B cell (primary cell): Measurements from ENCODE around the gene KLF7. TPM values are rescaled to one million over a fixed set of nuclear protein-coding genes. Genes with fewer than 3 reads are reported as not detected.

Experiments used
- ATAC-seq: fragments of 200-7000 bp; cut with Tn5 transposase; one replicate; pipeline ENCODE4 v1.10.0; 2021; ENCODE audit warnings: low read depth, mild to moderate bottlenecking, moderate number of reproducible peaks, moderate library complexity
- CTCF ChIA-PET: fragments of 350-600 bp; sonication (Branson Sonifier 250); formaldehyde crosslinking; loops from one replicate; lab custom pipeline; 2021; ENCODE audit warnings: antibody characterized with exemption, inconsistent platforms; lab: Charles Lee
- POLR2A ChIA-PET: fragments of 350-600 bp; sonication (Branson Sonifier 250); formaldehyde crosslinking; loops from one replicate; lab custom pipeline; 2021; ENCODE audit warnings: antibody characterized with exemption; lab: Charles Lee
- DNase-seq: peaks from one replicate; pipeline ENCODE4 v3.0.0; 2013
- H2AFZ ChIP-seq: 2 replicates; pipeline ENCODE4 v1.6.1; 2012; ENCODE audit warnings: mild to moderate bottlenecking, low read depth, low read length; ENCODE audit not compliant: insufficient read depth, poor library complexity, severe bottlenecking
- H3K27ac ChIP-seq, 2 donors: 1 replicate in 1 of 2; 2 replicates in 1 of 2; pipeline ENCODE4 v1.5.1; 2012 to 2013; ENCODE audit warnings: low read length in 2 of 2, mild to moderate bottlenecking in 2 of 2, moderate library complexity in 1 of 2
- H3K27me3 ChIP-seq, 4 experiments: fragments of 200-600 bp in 1 of 4; sonication (generic) in 1 of 4; replicated peaks in 1 of 4; 1 replicate in 2 of 4; 2 replicates in 2 of 4; pipeline versions ENCODE4 v1.6.1 to v1.7.0; 2013 to 2016; ENCODE audit warnings: low read length in 3 of 4, mild to moderate bottlenecking in 2 of 4, mixed read lengths in 1 of 4, moderate library complexity in 1 of 4; ENCODE audit not compliant: insufficient read depth in 4 of 4, control insufficient read depth in 3 of 4; ENCODE audit errors: control extremely low read depth in 1 of 4
- H3K36me3 ChIP-seq, 2 experiments: replicated peaks in 1 of 2; 1 replicate in 1 of 2; 2 replicates in 1 of 2; pipeline versions ENCODE4 v1.6.1 to v1.7.1; 2013; ENCODE audit warnings: low read length in 1 of 2; ENCODE audit not compliant: insufficient read depth in 2 of 2, control insufficient read depth in 1 of 2; ENCODE audit errors: control extremely low read depth in 1 of 2, extremely low read depth in 1 of 2
- H3K4me1 ChIP-seq, 2 donors: fragments of 200-600 bp in 1 of 2; sonication (generic) in 1 of 2; 1 replicate in 1 of 2; 2 replicates in 1 of 2; pipeline versions ENCODE4 v1.5.1 to v1.6.1; 2013 to 2017; ENCODE audit warnings: low read length in 2 of 2; ENCODE audit not compliant: control insufficient read depth in 2 of 2, insufficient read depth in 2 of 2
- H3K4me2 ChIP-seq: replicated peaks from 2 replicates; pipeline ENCODE3; 2012; ENCODE audit warnings: mild to moderate bottlenecking, low read depth, low read length; ENCODE audit not compliant: poor library complexity, severe bottlenecking
- H3K4me3 ChIP-seq, 5 experiments: fragments of 200-600 bp in 1 of 5; sonication (generic) in 1 of 5; 1 replicate in 3 of 5; 2 replicates in 2 of 5; pipeline versions ENCODE4 v1.5.1 to v1.7.0; 2011 to 2016; ENCODE audit warnings: low read length in 4 of 5, mild to moderate bottlenecking in 4 of 5, low read depth in 2 of 5, control low read depth in 1 of 5, moderate library complexity in 1 of 5; ENCODE audit not compliant: insufficient read depth in 1 of 5; ENCODE audit errors: control extremely low read depth in 1 of 5, extremely low read depth in 1 of 5
- H3K79me2 ChIP-seq: fragments of 200-600 bp; sonication (generic); one replicate; pipeline ENCODE4 v1.6.0; 2016; ENCODE audit warnings: low read length; ENCODE audit not compliant: control insufficient read depth, insufficient read depth
- H3K9ac ChIP-seq: fragments of 200-600 bp; sonication (generic); 2 replicates; pipeline ENCODE4 v1.6.1; 2017; ENCODE audit warnings: mild to moderate bottlenecking, low read length, moderate library complexity
- H3K9me3 ChIP-seq, 3 donors: one replicate each; pipeline versions ENCODE4 v1.6.1 to v1.7.1; 2013; ENCODE audit warnings: low read length in 2 of 3; ENCODE audit not compliant: control insufficient read depth in 2 of 3, insufficient read depth in 1 of 3; ENCODE audit errors: control extremely low read depth in 1 of 3
- H4K20me1 ChIP-seq: 2 replicates; pipeline ENCODE4 v1.6.0; 2012; ENCODE audit warnings: mild to moderate bottlenecking, low read length; ENCODE audit not compliant: insufficient read depth, control insufficient read depth, poor library complexity, severe bottlenecking
- H3K27ac Mint-ChIP-seq: one replicate; pipeline ENCODE4 v1.8.0; 2021; ENCODE audit warnings: mixed read lengths
- H3K27me3 Mint-ChIP-seq: one replicate; pipeline ENCODE4 v1.8.0; 2021; ENCODE audit warnings: mixed read lengths
- H3K4me1 Mint-ChIP-seq: one replicate; pipeline ENCODE4 v1.8.0; 2021; ENCODE audit warnings: mixed read lengths
- H3K4me3 Mint-ChIP-seq: one replicate; pipeline ENCODE4 v1.8.0; 2021; ENCODE audit warnings: mixed read lengths
- H3K9me3 Mint-ChIP-seq: one replicate; pipeline ENCODE4 v1.8.0; 2022; ENCODE audit warnings: mixed read lengths; ENCODE audit not compliant: insufficient read depth
- EZH2 ChIP-seq: IDR thresholded peaks from 2 replicates; pipeline ENCODE4 v1.6.1; 2012; ENCODE audit warnings: borderline replicate concordance, low read depth, mild to moderate bottlenecking, moderate library complexity, low read length; ENCODE audit not compliant: insufficient read depth, poor library complexity, severe bottlenecking
- WGBS: methylation state at CpG from one replicate; pipeline ENCODE4 v1.1.5; 2013; ENCODE audit warnings: missing lambda C conversion rate; ENCODE audit not compliant: insufficient coverage; 5-methylcytosine and 5-hydroxymethylcytosine counted together
- intact Hi-C: fragments of 100-400 bp; cut with micrococcal nuclease; formaldehyde crosslinking; loops from one replicate; pipeline ENCODE4 v1.10.0; 2022
- polyA plus RNA-seq: library from polyadenylated mRNA; depleted of rRNA; stranded (reverse); fragments of >200 nt; gene quantifications from 2 replicates; pipeline ENCODE4 v1.2.3, GENCODE V29; 2012
- total RNA-seq, 2 donors: library from RNA; stranded (reverse); fragments of 120-200 nt in 1 of 2; gene quantifications; 1 replicate in 1 of 2; 2 replicates in 1 of 2; pipeline versions ENCODE4 v1.2.3 to v1.2.4, GENCODE V29; 2013 to 2022
- TF ChIP-seq, protein P1 (sequence below): fragments of 200-600 bp; IDR thresholded peaks from one replicate; pipeline ENCODE4 v1.8.0; 2022; ENCODE audit warnings: antibody characterized with exemption, mild to moderate bottlenecking

The KLF7 gene
- total and polyA plus RNA-seq, 2 donors (not counting 1 experiment from before 2014, with no cell fraction given), result 46.2 to 93.2 TPM

DNA sequence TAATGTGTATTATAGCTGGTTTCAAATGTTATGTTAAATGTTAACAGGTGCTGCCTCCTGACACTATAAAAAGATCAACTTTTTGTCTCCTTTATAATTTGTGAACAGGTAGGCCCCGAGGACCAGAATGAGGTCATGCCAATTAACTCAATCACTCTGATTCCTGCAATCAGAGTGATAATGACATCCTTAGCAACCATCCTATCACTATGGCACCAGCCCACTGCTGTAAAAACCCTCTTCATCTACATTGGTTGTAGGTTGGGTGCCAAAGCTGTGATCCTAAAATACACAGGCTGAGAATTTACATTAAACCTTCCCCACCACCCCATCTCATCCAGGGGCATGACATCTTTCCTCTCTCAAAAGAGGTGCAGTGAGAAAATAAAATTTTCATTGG lies 122.9 kb downstream of the KLF7 start:
- Mint-ChIP-seq H3K4me3 (no peak overlapping the region), H3K27me3 (peaks cover 22% of the 10 kb centered on the region), H3K4me1 (peaks cover 6% of the 10 kb centered on the region), H3K27ac (no peak overlapping the region), H3K9me3 (no peaks in the 10 kb centered on the region)
- no peak overlapping the region for H3K4me3 ChIP-seq
- CTCF ChIA-PET, result no interaction called here
- peaks cover 0 to 5% (median 1%) of the 10 kb centered on the region in 4 experiments for H3K27me3 ChIP-seq
- no peak overlapping the region for H2AFZ ChIP-seq
- H3K36me3 ChIP-seq, result no peaks in the 10 kb centered on the region
- H3K4me1 ChIP-seq, result peaks cover 6% of the 10 kb centered on the region in 2 donors
- intact Hi-C loops, result no loop called here
- H3K79me2 ChIP-seq, result no peaks in the 10 kb centered on the region
- no peak overlapping the region for H3K4me2 ChIP-seq
- DNase-seq, result no peak
- POLR2A ChIA-PET, result no interaction called here
- TF ChIP-seq, protein P1, sequence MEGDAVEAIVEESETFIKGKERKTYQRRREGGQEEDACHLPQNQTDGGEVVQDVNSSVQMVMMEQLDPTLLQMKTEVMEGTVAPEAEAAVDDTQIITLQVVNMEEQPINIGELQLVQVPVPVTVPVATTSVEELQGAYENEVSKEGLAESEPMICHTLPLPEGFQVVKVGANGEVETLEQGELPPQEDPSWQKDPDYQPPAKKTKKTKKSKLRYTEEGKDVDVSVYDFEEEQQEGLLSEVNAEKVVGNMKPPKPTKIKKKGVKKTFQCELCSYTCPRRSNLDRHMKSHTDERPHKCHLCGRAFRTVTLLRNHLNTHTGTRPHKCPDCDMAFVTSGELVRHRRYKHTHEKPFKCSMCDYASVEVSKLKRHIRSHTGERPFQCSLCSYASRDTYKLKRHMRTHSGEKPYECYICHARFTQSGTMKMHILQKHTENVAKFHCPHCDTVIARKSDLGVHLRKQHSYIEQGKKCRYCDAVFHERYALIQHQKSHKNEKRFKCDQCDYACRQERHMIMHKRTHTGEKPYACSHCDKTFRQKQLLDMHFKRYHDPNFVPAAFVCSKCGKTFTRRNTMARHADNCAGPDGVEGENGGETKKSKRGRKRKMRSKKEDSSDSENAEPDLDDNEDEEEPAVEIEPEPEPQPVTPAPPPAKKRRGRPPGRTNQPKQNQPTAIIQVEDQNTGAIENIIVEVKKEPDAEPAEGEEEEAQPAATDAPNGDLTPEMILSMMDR, result no peak
- TF ChIP-seq EZH2, result no peak
- ATAC-seq, result no peak
- WGBS, result no CpG with 5 or more reads among the region's 1 CpG
- no peak overlapping the region for H3K9ac ChIP-seq
- no peaks in the 10 kb centered on the region for H4K20me1 ChIP-seq
- no peaks in the 10 kb centered on the region for H3K9me3 ChIP-seq
- no peak overlapping the region for H3K27ac ChIP-seq

DNA sequence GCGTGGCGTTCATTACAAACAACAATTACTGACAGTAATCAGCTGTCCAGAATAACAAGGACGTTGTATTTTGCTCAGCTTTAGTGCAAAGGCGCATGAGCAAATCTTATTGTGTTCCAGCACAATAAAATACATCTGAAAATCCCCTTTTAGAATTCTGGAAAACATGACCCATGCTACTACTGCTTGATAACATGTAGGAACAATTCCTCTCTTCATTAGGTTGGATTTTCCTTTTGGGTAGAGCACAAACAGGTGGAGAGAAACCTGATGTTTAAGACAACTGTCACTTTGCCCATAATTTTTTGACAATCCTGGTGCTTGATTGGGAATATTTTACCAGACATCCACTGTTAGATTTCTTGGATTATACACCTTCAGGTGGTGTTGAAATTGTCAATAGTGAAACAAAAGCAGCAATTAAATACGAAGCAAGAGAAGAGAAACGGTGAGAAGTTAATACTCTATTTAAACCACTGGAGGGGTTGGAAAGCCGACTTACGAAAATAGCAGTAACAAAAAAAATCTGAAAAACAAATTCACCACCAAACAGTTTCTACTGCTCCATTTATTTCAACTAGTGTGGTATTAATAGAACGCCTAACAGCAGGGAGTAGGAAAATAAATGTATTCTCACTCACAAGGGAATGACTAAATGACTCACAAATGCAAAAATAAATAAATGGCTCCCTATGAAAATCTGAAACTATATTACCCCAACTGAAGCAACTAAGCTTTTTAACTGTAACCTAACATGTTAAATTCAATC lies 123.8 kb downstream of the KLF7 start:
- ChIA-PET CTCF (no interaction called here), POLR2A (no interaction called here)
- no peaks in the 10 kb centered on the region for H3K9me3 ChIP-seq
- peaks cover 0 to 5% (median 1%) of the 10 kb centered on the region in 4 experiments for H3K27me3 ChIP-seq
- H3K79me2 ChIP-seq, result no peaks in the 10 kb centered on the region
- no peak overlapping the region for H3K9ac ChIP-seq
- no peak overlapping the region for H3K4me3 Mint-ChIP-seq
- intact Hi-C loops, result no loop called here
- peaks cover 5% of the 10 kb centered on the region for H3K4me1 Mint-ChIP-seq
- DNase-seq (no peak), ATAC-seq (no peak)
- peaks cover 5% of the 10 kb centered on the region in 2 donors for H3K4me1 ChIP-seq
- H3K27me3 Mint-ChIP-seq, result peaks cover 24% of the 10 kb centered on the region
- 97% methylated on average over 3 of the region's 9 CpGs for WGBS
- no peaks in the 10 kb centered on the region for H3K36me3 ChIP-seq
- H3K27ac ChIP-seq, result no peak overlapping the region
- no peaks in the 10 kb centered on the region for H3K9me3 Mint-ChIP-seq
- no peak overlapping the region for H2AFZ ChIP-seq
- H3K4me3 ChIP-seq, result no peak overlapping the region
- TF ChIP-seq EZH2, result no peak
- TF ChIP-seq, protein P1, result no peak
- H4K20me1 ChIP-seq, result no peaks in the 10 kb centered on the region
- no peak overlapping the region for H3K4me2 ChIP-seq
- no peak overlapping the region for H3K27ac Mint-ChIP-seq
